Effector memory CD8-positive, alpha-beta T cell (primary cell): ENCODE data around the gene TSGA10.
"Not testable (repeated sequence)": the region's sequence is repeated elsewhere in the genome, so short reads cannot be mapped to it uniquely, and the experiment has no call there.

Experiments
- ATAC-seq: fragments of 150-1000 bp; cut with Tn5 transposase; replicated peaks from 2 replicates; pipeline ENCODE4 v1.10.0; 2021; ENCODE audit warnings: mild to moderate bottlenecking, moderate library complexity
- DNase-seq, 3 experiments: peaks; one replicate each; pipeline ENCODE4 v3.0.0; 2021
- H3K27ac Mint-ChIP-seq, 2 donors: one replicate each; pipeline ENCODE4 v1.8.0; 2022; ENCODE audit warnings: mild to moderate bottlenecking in 2 of 2, mixed read lengths in 2 of 2, moderate library complexity in 2 of 2
- H3K27me3 Mint-ChIP-seq, 2 donors: one replicate each; pipeline ENCODE4 v1.8.0; 2022; ENCODE audit warnings: mixed read lengths in 2 of 2
- H3K36me3 Mint-ChIP-seq: one replicate; pipeline ENCODE4 v1.8.0; 2022; ENCODE audit warnings: mild to moderate bottlenecking, moderate library complexity, mixed read lengths; ENCODE audit not compliant: insufficient read depth
- H3K4me1 Mint-ChIP-seq, 2 donors: one replicate each; pipeline ENCODE4 v1.8.0; 2022; ENCODE audit warnings: low read depth in 2 of 2, mixed read lengths in 2 of 2
- H3K4me3 Mint-ChIP-seq, 2 donors: one replicate each; pipeline ENCODE4 v1.8.0; 2022; ENCODE audit warnings: mild to moderate bottlenecking in 2 of 2, mixed read lengths in 2 of 2, moderate library complexity in 2 of 2
- H3K9me3 Mint-ChIP-seq, 2 donors: one replicate each; pipeline ENCODE4 v1.8.0; 2022; ENCODE audit warnings: mixed read lengths in 2 of 2
- total RNA-seq, 9 experiments: gene quantifications; one replicate each; lab custom pipeline; 2026; lab: John Stamatoyannopoulos, UW

Gene TSGA10
- total RNA-seq = 3.5 to 22.4 (median 7.8) reads per million in 9 experiments

- Mint-ChIP-seq H3K4me1 (peaks cover 28 to 44% of the 10 kb centered on the region in 2 donors), H3K4me3 (peak within 1 kb of the TSS in 1 of 2 donors; percentile 89), H3K27ac (no peak within 1 kb of the TSS), H3K27me3 (no peaks in the 10 kb centered on the region), H3K36me3 (peaks cover 31% of the 10 kb centered on the region), H3K9me3 (no peaks in the 10 kb centered on the region)
- ATAC-seq (peak; percentile 90), DNase-seq (peak; percentile 88 to 89 (median 88))
Observed at GRCh38 chr2:99154643-99155536, at the start of gene TSGA10, which contains the start of gene LIPT1. TSS of gene TSGA10 (minus strand) at chr2:99154942. CDS start at chr2:99109439, 45,503 bp downstream. TSS of gene LIPT1 (plus strand) at chr2:99154967. CDS start at chr2:99161958, 6,991 bp downstream.

GRCh38 chr2:99201959-99202678 is 47.4 kb upstream of the TSGA10 start:
- no peak for ATAC-seq
- Mint-ChIP-seq H3K36me3 (peaks cover 13% of the 10 kb centered on the region), H3K9me3 (no peaks in the 10 kb centered on the region), H3K4me1 (peaks cover 0 to 3% of the 10 kb centered on the region in 2 donors), H3K4me3 (no peak overlapping the region), H3K27me3 (no peaks in the 10 kb centered on the region), H3K27ac (peak overlapping the region; percentile 44 to 50)
- DNase-seq = no peak

GRCh38 chr2:99200076-99200800 is 45.5 kb upstream of the TSGA10 start:
- ATAC-seq = no peak
- H3K27me3 Mint-ChIP-seq = no peaks in the 10 kb centered on the region
- peaks cover 27% of the 10 kb centered on the region for H3K36me3 Mint-ChIP-seq
- no peak for DNase-seq
- peak overlapping the region; percentile 72 to 84 for H3K27ac Mint-ChIP-seq
- H3K4me3 Mint-ChIP-seq = no peak overlapping the region
- H3K9me3 Mint-ChIP-seq = no peaks in the 10 kb centered on the region
- peaks cover 0 to 3% of the 10 kb centered on the region in 2 donors for H3K4me1 Mint-ChIP-seq

GRCh38 chr2:99198103-99198841 is 43.5 kb upstream of the TSGA10 start:
- Mint-ChIP-seq H3K27me3 (no peaks in the 10 kb centered on the region), H3K9me3 (no peaks in the 10 kb centered on the region), H3K4me3 (no peak overlapping the region), H3K27ac (peak overlapping the region in 1 of 2 donors; percentile 25), H3K36me3 (peaks cover 37% of the 10 kb centered on the region), H3K4me1 (peaks cover 0 to 3% of the 10 kb centered on the region in 2 donors)
- no peak for DNase-seq
- ATAC-seq = no peak

GRCh38 chr2:99192364-99192763 is 37.6 kb upstream of the TSGA10 start:
- not testable (repeated sequence) for H3K4me3 Mint-ChIP-seq, ATAC-seq, H3K9me3 Mint-ChIP-seq, DNase-seq, H3K27me3 Mint-ChIP-seq
- peak overlapping the region in 1 of 2 donors; percentile 39 for H3K27ac Mint-ChIP-seq
- H3K36me3 Mint-ChIP-seq = peaks cover 62% of the 10 kb centered on the region
- peaks cover 0 to 13% of the 10 kb centered on the region in 2 donors for H3K4me1 Mint-ChIP-seq

GRCh38 chr2:99190548-99190947 is 35.8 kb upstream of the TSGA10 start:
- Mint-ChIP-seq H3K9me3 (no peaks in the 10 kb centered on the region), H3K4me1 (peaks cover 0 to 17% of the 10 kb centered on the region in 2 donors), H3K27me3 (no peaks in the 10 kb centered on the region), H3K36me3 (peaks cover 55% of the 10 kb centered on the region), H3K27ac (peak overlapping the region in 1 of 2 donors; percentile 25), H3K4me3 (no peak overlapping the region)
- DNase-seq (no peak), ATAC-seq (no peak)

GRCh38 chr2:99188357-99188756 is 33.6 kb upstream of the TSGA10 start:
- H3K27me3 Mint-ChIP-seq = no peaks in the 10 kb centered on the region
- peaks cover 41% of the 10 kb centered on the region for H3K36me3 Mint-ChIP-seq
- no peak overlapping the region for H3K27ac Mint-ChIP-seq
- ATAC-seq (no peak), DNase-seq (no peak)
- H3K9me3 Mint-ChIP-seq = no peaks in the 10 kb centered on the region
- peaks cover 4 to 32% of the 10 kb centered on the region in 2 donors for H3K4me1 Mint-ChIP-seq
- H3K4me3 Mint-ChIP-seq = no peak overlapping the region

GRCh38 chr2:99187011-99187410 is 32.3 kb upstream of the TSGA10 start:
- Mint-ChIP-seq H3K27me3 (no peaks in the 10 kb centered on the region), H3K4me3 (no peak overlapping the region), H3K27ac (peak overlapping the region in 1 of 2 donors; percentile 57), H3K9me3 (no peaks in the 10 kb centered on the region), H3K4me1 (peaks cover 8 to 37% of the 10 kb centered on the region in 2 donors), H3K36me3 (peaks cover 36% of the 10 kb centered on the region)
- ATAC-seq (no peak), DNase-seq (no peak)

GRCh38 chr2:99184811-99185210 is 30.1 kb upstream of the TSGA10 start:
- Mint-ChIP-seq H3K36me3 (peaks cover 37% of the 10 kb centered on the region), H3K27ac (no peak overlapping the region), H3K27me3 (no peaks in the 10 kb centered on the region), H3K9me3 (no peaks in the 10 kb centered on the region), H3K4me1 (peaks cover 21 to 35% of the 10 kb centered on the region in 2 donors), H3K4me3 (no peak overlapping the region)
- no peak for DNase-seq
- no peak for ATAC-seq

GRCh38 chr2:99183025-99183424 is 28.3 kb upstream of the TSGA10 start:
- H3K4me1 Mint-ChIP-seq = peaks cover 31 to 46% of the 10 kb centered on the region in 2 donors
- DNase-seq = no peak
- H3K27me3 Mint-ChIP-seq = no peaks in the 10 kb centered on the region
- H3K27ac Mint-ChIP-seq = peak overlapping the region; percentile 14 to 47
- H3K9me3 Mint-ChIP-seq = no peaks in the 10 kb centered on the region
- ATAC-seq = no peak
- peak overlapping the region; percentile 1 to 95 for H3K4me3 Mint-ChIP-seq
- peaks cover 31% of the 10 kb centered on the region for H3K36me3 Mint-ChIP-seq

GRCh38 chr2:99181624-99182000 is 26.9 kb upstream of the TSGA10 start:
- H3K9me3 Mint-ChIP-seq = no peaks in the 10 kb centered on the region
- ATAC-seq = no peak
- DNase-seq = no peak
- peaks cover 20% of the 10 kb centered on the region for H3K36me3 Mint-ChIP-seq
- no peaks in the 10 kb centered on the region for H3K27me3 Mint-ChIP-seq
- peaks cover 36 to 51% of the 10 kb centered on the region in 2 donors for H3K4me1 Mint-ChIP-seq
- peak overlapping the region; percentile 96 to 97 for H3K27ac Mint-ChIP-seq
- peak overlapping the region; percentile 95 to 98 for H3K4me3 Mint-ChIP-seq

- H3K27ac Mint-ChIP-seq = peak within 1 kb of the TSS; percentile 96 to 97
- DNase-seq = peak; percentile 87 to 93 (median 89)
- H3K4me3 Mint-ChIP-seq = peak within 1 kb of the TSS; percentile 95 to 98
- peak; percentile 94 for ATAC-seq
- H3K27me3 Mint-ChIP-seq = no peaks in the 10 kb centered on the region
- H3K4me1 Mint-ChIP-seq = peaks cover 36 to 53% of the 10 kb centered on the region in 2 donors
- H3K9me3 Mint-ChIP-seq = no peaks in the 10 kb centered on the region
- peaks cover 19% of the 10 kb centered on the region for H3K36me3 Mint-ChIP-seq
Observed at GRCh38 chr2:99180755-99181623, 26.2 kb upstream of the TSGA10 start, which contains the start of the genes MITD1 and MRPL30. TSS of gene MITD1 (minus strand) at chr2:99181058. CDS start at chr2:99180981, 77 bp downstream. TSS of gene MRPL30 (plus strand) at chr2:99181184. CDS start at chr2:99186204, 5,020 bp downstream.
